ENCODE data around the gene SLC37A3. TPM values are rescaled to one million over a fixed set of nuclear protein-coding genes. Genes with fewer than 3 reads are reported as not detected.

The SLC37A3 gene
- polyA plus RNA-seq, 2 of the 4 experiments (the other 2 are of a cell fraction): 26.9 to 53.2 TPM

GRCh38 chr7:140383954-140384713, 14.2 kb downstream of the SLC37A3 start:
- WGBS (ENCODE audit: missing lambda C conversion rate): 90% methylated on average over 6 of the region's 6 CpGs
- ChIA-PET POLR2A (no interaction called here), CTCF (interaction anchor here (0.7 to 1.0 kb wide), 2 partner anchors 58 to 134 kb away, joined by 3 to 4 read pairs; no protein-coding TSS in a partner anchor)
- H3K9me3 ChIP-seq: no peaks in the 10 kb centered on the region
- TF ChIP-seq, protein P1, sequence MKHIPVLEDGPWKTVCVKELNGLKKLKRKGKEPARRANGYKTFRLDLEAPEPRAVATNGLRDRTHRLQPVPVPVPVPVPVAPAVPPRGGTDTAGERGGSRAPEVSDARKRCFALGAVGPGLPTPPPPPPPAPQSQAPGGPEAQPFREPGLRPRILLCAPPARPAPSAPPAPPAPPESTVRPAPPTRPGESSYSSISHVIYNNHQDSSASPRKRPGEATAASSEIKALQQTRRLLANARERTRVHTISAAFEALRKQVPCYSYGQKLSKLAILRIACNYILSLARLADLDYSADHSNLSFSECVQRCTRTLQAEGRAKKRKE (CRISPR knock-in tag; IDR thresholded peaks at IDR 0.05; ENCODE audit: low read depth): no peak
- TF ChIP-seq ZFP36 (IDR thresholded peaks at IDR 0.05; ENCODE audit: borderline replicate concordance, partially characterized antibody) (no peak), ZNF302 (CRISPR knock-in tag; IDR thresholded peaks at IDR 0.05) (no peak)
- no peak overlapping the region; a peak in 1 of 6 replicates for H3K27ac ChIP-seq
- no peaks in the 10 kb centered on the region for H3K4me1 ChIP-seq
- ATAC-seq (no peak), DNase-seq (ENCODE audit: low read depth in 1 of 2, low spot score in 1 of 2) (no peak), FAIRE-seq (no peak)
- no peak overlapping the region for H3K4me2 ChIP-seq
- H3K4me3 ChIP-seq: no peak overlapping the region

- Histone ChIP-seq H3K4me2 (no peak overlapping the region), H3K4me3 (no peak overlapping the region), H3K9me3 (no peaks in the 10 kb centered on the region), H3K27ac (no peak overlapping the region), H3K4me1 (no peaks in the 10 kb centered on the region)
- DNase-seq (ENCODE audit: low read depth in 1 of 2, low spot score in 1 of 2): no peak
- CTCF ChIA-PET: interaction anchor here (0.6 to 1.4 kb wide), 6 partner anchors 9 to 80 kb away, joined by 3 read pairs; no protein-coding TSS in a partner anchor
- TF ChIP-seq HOXA7 (CRISPR knock-in tag; IDR thresholded peaks at IDR 0.05) (no peak), HEYL (CRISPR knock-in tag; IDR thresholded peaks at IDR 0.05) (no peak), SMC3 (IDR thresholded peaks at IDR 0.05) (no peak), RFX5 (IDR thresholded peaks at IDR 0.05) (no peak), KDM1A (IDR thresholded peaks at IDR 0.05; ENCODE audit: low read depth) (no peak), CBX2 (IDR thresholded peaks at IDR 0.05; ENCODE audit: borderline replicate concordance, low read depth) (no peak), TP53 (CRISPR knock-in tag; IDR thresholded peaks at IDR 0.05) (no peak), FOSL2 (IDR thresholded peaks at IDR 0.05) (no peak), FOSL2 (CRISPR knock-in tag; IDR thresholded peaks at IDR 0.05) (no peak), JUN (IDR thresholded peaks at IDR 0.05) (no peak), HOXB13 (CRISPR knock-in tag; IDR thresholded peaks at IDR 0.05; ENCODE audit: low read depth) (no peak), HDAC2 (IDR thresholded peaks at IDR 0.05) (no peak), EP300 (IDR thresholded peaks at IDR 0.05) (no peak), RNF2 (IDR thresholded peaks at IDR 0.05; ENCODE audit: borderline replicate concordance, low read depth) (no peak), ZFP36 (IDR thresholded peaks at IDR 0.05; ENCODE audit: borderline replicate concordance, partially characterized antibody) (no peak), ESRRA (IDR thresholded peaks at IDR 0.05; ENCODE audit: borderline replicate concordance, low read length) (no peak)
- TF ChIP-seq, protein P2, sequence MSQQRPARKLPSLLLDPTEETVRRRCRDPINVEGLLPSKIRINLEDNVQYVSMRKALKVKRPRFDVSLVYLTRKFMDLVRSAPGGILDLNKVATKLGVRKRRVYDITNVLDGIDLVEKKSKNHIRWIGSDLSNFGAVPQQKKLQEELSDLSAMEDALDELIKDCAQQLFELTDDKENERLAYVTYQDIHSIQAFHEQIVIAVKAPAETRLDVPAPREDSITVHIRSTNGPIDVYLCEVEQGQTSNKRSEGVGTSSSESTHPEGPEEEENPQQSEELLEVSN (IDR thresholded peaks at IDR 0.05; ENCODE audit: borderline replicate concordance, low read depth): no peak
- TF ChIP-seq, protein P3, sequence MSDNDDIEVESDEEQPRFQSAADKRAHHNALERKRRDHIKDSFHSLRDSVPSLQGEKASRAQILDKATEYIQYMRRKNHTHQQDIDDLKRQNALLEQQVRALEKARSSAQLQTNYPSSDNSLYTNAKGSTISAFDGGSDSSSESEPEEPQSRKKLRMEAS (IDR thresholded peaks at IDR 0.05): no peak
- peak in 1 of 2 experiments; percentile 24; a peak in 1 of 6 replicates for ATAC-seq
- POLR2A ChIA-PET: no interaction called here
- WGBS (ENCODE audit: missing lambda C conversion rate): 75% methylated on average over 8 of the region's 8 CpGs
- FAIRE-seq: no peak
Measured at GRCh38 chr7:140375892-140376730, 22.2 kb downstream of the SLC37A3 start.

- ATAC-seq (no peak), FAIRE-seq (no peak), DNase-seq (ENCODE audit: low read depth in 1 of 2, low spot score in 1 of 2) (no peak)
- Histone ChIP-seq H3K27ac (no peak overlapping the region), H3K9me3 (no peaks in the 10 kb centered on the region), H3K4me2 (no peak overlapping the region), H3K4me3 (no peak overlapping the region), H3K4me1 (no peaks in the 10 kb centered on the region)
- 89% methylated on average over 9 of the region's 9 CpGs for WGBS (ENCODE audit: missing lambda C conversion rate)
- ChIA-PET POLR2A (no interaction called here), CTCF (interaction anchor here (1.0 kb wide), 1 partner anchor 24 kb away, joined by 3 read pairs; no protein-coding TSS in a partner anchor)
- TF ChIP-seq FOXS1 (CRISPR knock-in tag; IDR thresholded peaks at IDR 0.05) (no peak), ZSCAN20 (CRISPR knock-in tag; IDR thresholded peaks at IDR 0.05) (no peak), MAFK (IDR thresholded peaks at IDR 0.05; ENCODE audit: partially characterized antibody) (peak; percentile 17)
Measured at GRCh38 chr7:140375323-140375722, 23.0 kb downstream of the SLC37A3 start.
